PFSK-1 (cell line): ENCODE results near the gene TTN.

Experiments
- FOXP2 ChIP-seq: optimal IDR thresholded peaks from 2 replicates; pipeline ENCODE3; 2011; ENCODE audit warnings: borderline replicate concordance, control low read depth, inconsistent platforms; ENCODE audit not compliant: insufficient read depth; ENCODE audit errors: extremely low read length, extremely low read depth
- POLR2AphosphoS5 ChIP-seq: IDR thresholded peaks from 2 replicates; pipeline ENCODE4 v1.6.1; 2012; ENCODE audit warnings: low read depth, mild to moderate bottlenecking, control low read depth, low read length, moderate library complexity
- REST ChIP-seq, 2 experiments: IDR thresholded peaks; 2 replicates each; pipeline versions ENCODE4 v1.6.1 to v1.8.0; 2011 to 2012; ENCODE audit warnings: low read depth in 2 of 2, low read length in 2 of 2, control low read depth in 1 of 2, inconsistent platforms in 1 of 2, mild to moderate bottlenecking in 1 of 2, moderate library complexity in 1 of 2; ENCODE audit not compliant: insufficient read depth in 1 of 2
- SIN3A ChIP-seq: IDR thresholded peaks from 2 replicates; pipeline ENCODE4 v1.6.1; 2012; ENCODE audit warnings: mild to moderate bottlenecking, low read length, moderate library complexity, borderline replicate concordance; ENCODE audit not compliant: insufficient read depth
- TAF1 ChIP-seq: IDR thresholded peaks from 2 replicates; pipeline ENCODE4 v1.6.1; 2012; ENCODE audit warnings: low read length, control low read depth, borderline replicate concordance; ENCODE audit not compliant: insufficient read depth

The TTN gene

GRCh38 chr2:178819147-178819875 is 12.1 kb upstream of the TTN start:
- TF ChIP-seq SIN3A (no peak), REST (IDR thresholded peaks at IDR 0.05; ENCODE audit: insufficient read depth in 1 of 2, low read depth in 2 of 2, low read length in 2 of 2) (no peak)

GRCh38 chr2:178811901-178812300 is 4.7 kb upstream of the TTN start:
- TF ChIP-seq REST (IDR thresholded peaks at IDR 0.05; ENCODE audit: insufficient read depth in 1 of 2, low read depth in 2 of 2, low read length in 2 of 2): no peak
- no peak for TF ChIP-seq SIN3A
- no peak for TF ChIP-seq POLR2AphosphoS5
- no peak for TF ChIP-seq FOXP2
- TF ChIP-seq TAF1: no peak

- no peak for TF ChIP-seq POLR2AphosphoS5
- no peak for TF ChIP-seq TAF1
- TF ChIP-seq FOXP2: no peak
- no peak for TF ChIP-seq REST (IDR thresholded peaks at IDR 0.05; ENCODE audit: insufficient read depth in 1 of 2, low read depth in 2 of 2, low read length in 2 of 2)
- TF ChIP-seq SIN3A: no peak
Observed at GRCh38 chr2:178811045-178811444, 3.8 kb upstream of the TTN start.

GRCh38 chr2:178810422-178810821 is 3.2 kb upstream of the TTN start:
- TF ChIP-seq TAF1 (no peak), POLR2AphosphoS5 (no peak)

GRCh38 chr2:178806543-178806942 is 680 bp downstream of the TTN start:
- TF ChIP-seq REST (IDR thresholded peaks at IDR 0.05; ENCODE audit: insufficient read depth in 1 of 2, low read depth in 2 of 2, low read length in 2 of 2) (no peak), FOXP2 (no peak), SIN3A (no peak), TAF1 (no peak), POLR2AphosphoS5 (no peak)
